HL-60 (cell line): Measurements from ENCODE around the gene TIMM44.

ENCODE experiments used
- DNase-seq, 2 experiments: peaks; one replicate each; pipeline ENCODE4 v3.0.0-alpha.2; 2010 to 2020; ENCODE audit warnings: low read depth in 1 of 2, low spot score in 1 of 2
- H3K27ac ChIP-seq: fragments of 250-450 bp; sonication (Bioruptor Pico); replicated peaks from 2 replicates; pipeline ENCODE4 v1.5.1; 2020; ENCODE audit warnings: mild to moderate bottlenecking, moderate library complexity
- H3K27me3 ChIP-seq: fragments of 250-450 bp; sonication (Bioruptor Pico); 2 replicates; pipeline ENCODE4 v1.5.1; 2021; ENCODE audit warnings: mild to moderate bottlenecking, moderate library complexity; ENCODE audit not compliant: insufficient read depth, poor library complexity, severe bottlenecking
- H3K4me3 ChIP-seq: replicated peaks from 2 replicates; pipeline ENCODE4 v1.5.1; 2011; ENCODE audit warnings: mild to moderate bottlenecking, control low read depth, low read length; ENCODE audit not compliant: insufficient read depth
- GABPA ChIP-seq: IDR thresholded peaks from 2 replicates; pipeline ENCODE4 v1.6.1; 2012; ENCODE audit warnings: low read depth
- POLR2AphosphoS5 ChIP-seq: IDR thresholded peaks from 2 replicates; pipeline ENCODE4 v1.6.1; 2012; ENCODE audit warnings: low read depth
- SPI1 ChIP-seq: IDR thresholded peaks from 2 replicates; pipeline ENCODE4 v1.6.1; 2012; ENCODE audit warnings: low read depth, mild to moderate bottlenecking, borderline replicate concordance
- TF ChIP-seq, protein P1 (sequence below): IDR thresholded peaks from 2 replicates; pipeline ENCODE4 v1.6.1; 2012; ENCODE audit warnings: low read depth; ENCODE audit not compliant: insufficient replicate concordance
- TF ChIP-seq, protein P2 (sequence below): IDR thresholded peaks from one replicate; pipeline ENCODE4 v1.5.1; 2011; ENCODE audit warnings: low read length, control low read depth, inconsistent platforms; ENCODE audit not compliant: insufficient read depth

Gene TIMM44

DNA sequence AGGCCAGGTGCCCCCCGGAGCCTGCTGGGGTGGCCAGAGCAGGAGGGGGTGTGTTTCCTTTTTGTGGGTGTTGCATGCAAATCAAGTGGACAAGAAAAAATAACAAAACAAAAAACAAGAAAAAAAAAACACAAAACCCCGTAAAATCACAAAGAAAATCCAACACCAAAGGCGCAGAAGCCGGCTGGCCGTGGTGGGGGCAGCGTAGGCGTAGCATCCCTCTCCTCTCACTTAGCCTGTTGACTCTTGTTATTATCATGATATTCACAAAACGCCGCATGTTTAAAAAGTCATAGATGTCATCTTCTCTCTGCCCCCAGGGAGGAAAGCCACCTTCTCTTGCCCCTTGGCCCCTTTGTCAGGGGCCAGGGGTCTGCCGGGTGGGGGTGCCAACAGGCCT is 29.8 kb downstream of the TIMM44 start:
- no peak for TF ChIP-seq GABPA
- TF ChIP-seq, protein P1, sequence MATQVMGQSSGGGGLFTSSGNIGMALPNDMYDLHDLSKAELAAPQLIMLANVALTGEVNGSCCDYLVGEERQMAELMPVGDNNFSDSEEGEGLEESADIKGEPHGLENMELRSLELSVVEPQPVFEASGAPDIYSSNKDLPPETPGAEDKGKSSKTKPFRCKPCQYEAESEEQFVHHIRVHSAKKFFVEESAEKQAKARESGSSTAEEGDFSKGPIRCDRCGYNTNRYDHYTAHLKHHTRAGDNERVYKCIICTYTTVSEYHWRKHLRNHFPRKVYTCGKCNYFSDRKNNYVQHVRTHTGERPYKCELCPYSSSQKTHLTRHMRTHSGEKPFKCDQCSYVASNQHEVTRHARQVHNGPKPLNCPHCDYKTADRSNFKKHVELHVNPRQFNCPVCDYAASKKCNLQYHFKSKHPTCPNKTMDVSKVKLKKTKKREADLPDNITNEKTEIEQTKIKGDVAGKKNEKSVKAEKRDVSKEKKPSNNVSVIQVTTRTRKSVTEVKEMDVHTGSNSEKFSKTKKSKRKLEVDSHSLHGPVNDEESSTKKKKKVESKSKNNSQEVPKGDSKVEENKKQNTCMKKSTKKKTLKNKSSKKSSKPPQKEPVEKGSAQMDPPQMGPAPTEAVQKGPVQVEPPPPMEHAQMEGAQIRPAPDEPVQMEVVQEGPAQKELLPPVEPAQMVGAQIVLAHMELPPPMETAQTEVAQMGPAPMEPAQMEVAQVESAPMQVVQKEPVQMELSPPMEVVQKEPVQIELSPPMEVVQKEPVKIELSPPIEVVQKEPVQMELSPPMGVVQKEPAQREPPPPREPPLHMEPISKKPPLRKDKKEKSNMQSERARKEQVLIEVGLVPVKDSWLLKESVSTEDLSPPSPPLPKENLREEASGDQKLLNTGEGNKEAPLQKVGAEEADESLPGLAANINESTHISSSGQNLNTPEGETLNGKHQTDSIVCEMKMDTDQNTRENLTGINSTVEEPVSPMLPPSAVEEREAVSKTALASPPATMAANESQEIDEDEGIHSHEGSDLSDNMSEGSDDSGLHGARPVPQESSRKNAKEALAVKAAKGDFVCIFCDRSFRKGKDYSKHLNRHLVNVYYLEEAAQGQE: no peak
- TF ChIP-seq, protein P2, sequence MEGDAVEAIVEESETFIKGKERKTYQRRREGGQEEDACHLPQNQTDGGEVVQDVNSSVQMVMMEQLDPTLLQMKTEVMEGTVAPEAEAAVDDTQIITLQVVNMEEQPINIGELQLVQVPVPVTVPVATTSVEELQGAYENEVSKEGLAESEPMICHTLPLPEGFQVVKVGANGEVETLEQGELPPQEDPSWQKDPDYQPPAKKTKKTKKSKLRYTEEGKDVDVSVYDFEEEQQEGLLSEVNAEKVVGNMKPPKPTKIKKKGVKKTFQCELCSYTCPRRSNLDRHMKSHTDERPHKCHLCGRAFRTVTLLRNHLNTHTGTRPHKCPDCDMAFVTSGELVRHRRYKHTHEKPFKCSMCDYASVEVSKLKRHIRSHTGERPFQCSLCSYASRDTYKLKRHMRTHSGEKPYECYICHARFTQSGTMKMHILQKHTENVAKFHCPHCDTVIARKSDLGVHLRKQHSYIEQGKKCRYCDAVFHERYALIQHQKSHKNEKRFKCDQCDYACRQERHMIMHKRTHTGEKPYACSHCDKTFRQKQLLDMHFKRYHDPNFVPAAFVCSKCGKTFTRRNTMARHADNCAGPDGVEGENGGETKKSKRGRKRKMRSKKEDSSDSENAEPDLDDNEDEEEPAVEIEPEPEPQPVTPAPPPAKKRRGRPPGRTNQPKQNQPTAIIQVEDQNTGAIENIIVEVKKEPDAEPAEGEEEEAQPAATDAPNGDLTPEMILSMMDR: no peak
- TF ChIP-seq SPI1: no peak
- no peak for TF ChIP-seq POLR2AphosphoS5
- DNase-seq: no peak
- Histone ChIP-seq H3K4me3 (no peak overlapping the region), H3K27me3 (peaks cover 3% of the 10 kb centered on the region), H3K27ac (no peak overlapping the region)

DNA sequence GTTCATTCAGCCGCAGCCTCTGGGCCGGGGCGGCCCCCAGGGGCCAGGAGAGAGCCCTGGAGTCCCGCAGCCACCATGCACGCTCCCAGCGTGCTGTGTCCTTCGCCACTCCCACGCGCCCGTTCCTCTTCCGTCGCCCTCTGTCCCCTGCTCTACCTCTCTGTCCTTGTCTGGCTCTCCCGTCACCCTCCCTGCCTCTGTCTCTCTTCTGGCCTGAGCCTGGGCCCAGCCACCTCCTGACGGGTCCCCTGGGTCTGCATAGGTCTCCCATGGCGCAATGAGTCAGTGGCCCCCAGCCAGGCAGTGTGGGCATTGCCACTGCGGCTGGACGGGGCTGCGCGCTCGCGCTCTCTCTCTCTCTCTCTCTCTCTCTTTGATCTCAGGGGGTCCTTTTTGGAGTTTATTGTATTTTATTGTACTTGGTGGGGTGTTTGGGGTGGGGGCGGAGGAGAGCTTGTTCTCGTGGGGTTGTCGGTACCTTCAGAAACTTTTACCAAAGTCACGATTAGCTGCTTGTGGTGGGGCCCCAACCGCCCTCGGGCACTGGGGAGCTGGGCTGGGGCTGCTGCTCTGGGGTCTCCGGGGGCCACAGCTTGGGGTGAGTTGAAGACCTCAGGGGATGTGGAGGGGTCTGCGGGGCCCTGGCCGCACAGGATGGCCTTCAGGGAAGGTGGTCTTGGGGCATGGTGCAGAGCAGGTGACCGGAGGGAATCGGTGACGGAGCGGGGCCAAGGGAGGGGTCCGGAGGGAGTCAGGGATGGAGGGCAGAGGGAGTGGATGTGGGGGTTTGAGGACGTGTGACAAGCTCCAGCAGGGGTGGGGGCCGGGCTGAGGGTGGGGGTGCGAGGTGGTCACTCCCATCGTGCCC is 30.5 kb downstream of the TIMM44 start:
- H3K4me3 ChIP-seq: no peak overlapping the region
- no peak for DNase-seq
- peaks cover 3% of the 10 kb centered on the region for H3K27me3 ChIP-seq
- no peak overlapping the region for H3K27ac ChIP-seq
- TF ChIP-seq, protein P2: no peak
- TF ChIP-seq SPI1 (no peak), GABPA (no peak), POLR2AphosphoS5 (no peak)
- TF ChIP-seq, protein P1: no peak

DNA sequence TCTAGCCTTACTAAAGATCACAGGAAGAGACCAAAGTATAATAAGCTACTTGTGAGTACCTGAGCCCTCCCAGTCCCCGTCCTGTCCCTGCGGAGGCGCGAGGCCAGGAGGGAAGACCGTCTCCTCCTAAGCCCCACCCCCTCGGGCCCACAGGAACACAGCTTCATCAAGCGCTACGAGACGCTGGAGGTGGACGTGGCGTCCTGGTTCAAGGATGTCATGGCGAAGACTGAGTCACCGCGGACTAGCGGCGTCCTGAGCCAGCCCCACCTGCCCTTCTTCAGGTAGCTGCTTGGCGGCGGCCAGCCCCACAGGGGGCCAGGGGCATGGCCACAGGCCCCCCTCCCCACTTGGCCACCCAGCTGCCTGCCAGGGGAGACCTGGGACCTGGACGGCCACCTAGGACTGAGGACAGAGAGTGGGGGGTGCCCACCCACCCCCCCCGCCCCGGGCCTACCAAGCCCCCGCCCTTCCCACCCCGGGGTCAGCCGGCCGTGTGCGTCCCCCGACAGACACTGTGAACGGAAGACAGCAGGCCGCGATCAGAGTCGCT is 31.2 kb downstream of the TIMM44 start:
- TF ChIP-seq SPI1: no peak
- TF ChIP-seq POLR2AphosphoS5: no peak
- TF ChIP-seq, protein P2: no peak
- TF ChIP-seq GABPA: no peak
- Histone ChIP-seq H3K27me3 (peaks cover 3% of the 10 kb centered on the region), H3K27ac (no peak overlapping the region), H3K4me3 (no peak overlapping the region)
- DNase-seq: no peak
